HepG2 (cell line): ENCODE results near the gene NEK5. TPM values are rescaled to one million over a fixed set of nuclear protein-coding genes. Genes with fewer than 3 reads are reported as not detected.

ENCODE experiments used
- ATAC-seq: fragments of 200-7000 bp; cut with Tn5 transposase; 3 replicates; pipeline ENCODE4 v1.9.1; 2020; ENCODE audit warnings: mild to moderate bottlenecking, moderate library complexity
- BruUV-seq: library from RNA; stranded (reverse); fragments of 400-500 nt; replicated peaks from 2 replicates; lab custom pipeline; 2021; lab: Mats Ljungman, UMichigan
- CTCF ChIA-PET: fragments of 300-600 bp; formaldehyde crosslinking; extraction: SDS; loops from one replicate; lab custom pipeline; 2021; ENCODE audit warnings: low total read pairs, inconsistent platforms, low intra/inter-chr PET ratio; lab: Yijun Ruan, JAX
- POLR2A ChIA-PET: fragments of 350-600 bp; sonication (Branson Sonifier 250); formaldehyde crosslinking; loops from one replicate; lab custom pipeline; 2020; ENCODE audit warnings: antibody characterized with exemption, inconsistent platforms; lab: Yijun Ruan, JAX
- DNase-seq: peaks from one replicate; pipeline ENCODE4 v3.0.0-alpha.2; 2015; ENCODE audit warnings: low spot score
- FAIRE-seq: peaks from 3 replicates; lab custom pipeline; 2011; peaks lifted over from hg19 to GRCh38; lab: Jason Lieb, UNC
- H2AFZ ChIP-seq: one replicate; pipeline ENCODE4 v1.6.1; 2011; ENCODE audit warnings: low read length, inconsistent platforms
- H3K27ac ChIP-seq: fragments of 300-600 bp; 3 replicates; pipeline ENCODE4 v1.8.0; 2011; ENCODE audit warnings: mixed run types, mild to moderate bottlenecking, mixed read lengths, low read length, inconsistent platforms; ENCODE audit not compliant: insufficient read depth; ENCODE audit errors: extremely low read length
- H3K27me3 ChIP-seq, 2 experiments: fragments of 200-600 bp in 1 of 2; 2 replicates in 1 of 2; 3 replicates in 1 of 2; pipeline versions ENCODE4 v1.6.0 to v1.8.0; 2011; ENCODE audit warnings: low read length in 2 of 2, mild to moderate bottlenecking in 2 of 2, moderate library complexity in 2 of 2, inconsistent platforms in 1 of 2; ENCODE audit not compliant: insufficient read depth in 2 of 2, control insufficient read depth in 1 of 2
- H3K36me3 ChIP-seq, 2 experiments: fragments of 200-600 bp in 1 of 2; replicated peaks in 1 of 2; 2 replicates in 1 of 2; 3 replicates in 1 of 2; pipeline versions ENCODE4 v1.5.1 to v1.8.0; 2011; ENCODE audit warnings: low read length in 2 of 2, inconsistent platforms in 1 of 2; ENCODE audit not compliant: insufficient read depth in 2 of 2, control insufficient read depth in 1 of 2
- H3K4me1 ChIP-seq: 2 replicates; pipeline ENCODE4 v1.5.1; 2012; ENCODE audit warnings: low read length, inconsistent platforms; ENCODE audit not compliant: insufficient read depth
- H3K4me2 ChIP-seq: 2 replicates; pipeline ENCODE4 v1.6.0; 2011; ENCODE audit warnings: low read depth, low read length, inconsistent platforms
- H3K4me3 ChIP-seq, 3 experiments: fragments of 200-600 bp in 1 of 3; sonication (generic), shearing (Covaris generic) in 1 of 3; replicated peaks in 1 of 3; 2 replicates each; pipeline ENCODE4 v1.5.1; 2011 to 2016; ENCODE audit warnings: low read length in 3 of 3, inconsistent platforms in 2 of 3, low read depth in 2 of 3, mild to moderate bottlenecking in 2 of 3, control low read depth in 1 of 3, mixed read lengths in 1 of 3; ENCODE audit not compliant: insufficient read depth in 1 of 3
- H3K79me2 ChIP-seq: one replicate; pipeline ENCODE4 v1.6.1; 2011; ENCODE audit warnings: low read length, inconsistent platforms; ENCODE audit not compliant: insufficient read depth
- H3K9ac ChIP-seq: 2 replicates; pipeline ENCODE4 v1.6.0; 2011; ENCODE audit warnings: mild to moderate bottlenecking, low read depth, low read length, inconsistent platforms; ENCODE audit not compliant: insufficient read depth
- H3K9me3 ChIP-seq: 2 replicates; pipeline ENCODE4 v1.5.1; 2012; ENCODE audit warnings: mild to moderate bottlenecking, low read length
- H4K20me1 ChIP-seq: 2 replicates; pipeline ENCODE4 v1.6.0; 2011; ENCODE audit warnings: inconsistent platforms, mild to moderate bottlenecking, low read length, moderate library complexity; ENCODE audit not compliant: insufficient read depth
- KDM1A ChIP-seq: IDR thresholded peaks from 2 replicates; pipeline ENCODE4 v1.6.1; 2016; ENCODE audit warnings: missing compliant biosample characterization
- PHF21A ChIP-seq: sonication (generic); formaldehyde crosslinking; IDR thresholded peaks from 2 replicates; pipeline ENCODE4 v1.5.0; 2020; ENCODE audit warnings: mild to moderate bottlenecking, missing genetic modification reagents
- PLRG1 ChIP-seq: fragments of 450-650 bp; conservative IDR thresholded peaks from 2 replicates; pipeline ENCODE4 v1.6.1; 2016
- POGZ ChIP-seq: sonication (generic); formaldehyde crosslinking; IDR thresholded peaks from 2 replicates; pipeline ENCODE4 v1.4.0; 2020; ENCODE audit warnings: mild to moderate bottlenecking, missing genetic modification reagents
- POLR2AphosphoS5 ChIP-seq: IDR thresholded peaks from 2 replicates; pipeline ENCODE4 v1.6.1; 2012; ENCODE audit warnings: low read depth, low read length
- ZNF101 ChIP-seq: sonication (generic); formaldehyde crosslinking; IDR thresholded peaks from 2 replicates; pipeline ENCODE4 v1.4.0; 2020; ENCODE audit warnings: mild to moderate bottlenecking, low read depth, missing genetic modification reagents, borderline replicate concordance
- ZNF552 ChIP-seq: sonication (generic); formaldehyde crosslinking; IDR thresholded peaks from 2 replicates; pipeline ENCODE4 v1.9.0; 2022; ENCODE audit warnings: missing genetic modification reagents, mild to moderate bottlenecking, borderline replicate concordance
- WGBS: methylation state at CpG from one replicate; pipeline ENCODE4 v1.1.6; 2017; ENCODE audit warnings: low lambda C conversion rate; 5-methylcytosine and 5-hydroxymethylcytosine counted together
- in situ Hi-C: cut with HindIII; loops from 2 replicates; pipeline ENCODE4 v1.10.0; 2017; ENCODE audit warnings: low pct_unique_long_range_greater_than_20kb; ENCODE audit not compliant: extremely low pct_ligation_motif_present
- intact Hi-C: fragments of 100-400 bp; cut with micrococcal nuclease; formaldehyde crosslinking; loops from one replicate; pipeline ENCODE4 v1.10.0; 2022; ENCODE audit not compliant: unreplicated experiment
- polyA plus RNA-seq, 8 experiments: library from polyadenylated mRNA; depleted of rRNA in 3 of 8; stranded (reverse) in 7 of 8; unstranded in 1 of 8; fragments of >200 nt; fragmentation: Illumina TruSeq in 4 of 8; extraction: Trizol in 4 of 8; gene quantifications; 2 replicates each; pipeline versions ENCODE4 v1.2.1 to v1.2.3, GENCODE V29; 2011 to 2016; ENCODE audit warnings: low read depth in 4 of 8, missing spikeins in 1 of 8, mixed read lengths in 1 of 8; ENCODE audit not compliant: insufficient read depth in 1 of 8
- total RNA-seq, 5 experiments: library from RNA; depleted of rRNA; stranded (reverse); fragments of >200 nt; fragmentation: Illumina TruSeq; extraction: Trizol; gene quantifications; 2 replicates each; pipeline ENCODE4 v1.2.3, GENCODE V29; 2016; ENCODE audit warnings: low read depth in 1 of 5
- TF ChIP-seq, protein P1 (sequence below), 2 experiments: IDR thresholded peaks; 2 replicates each; pipeline ENCODE4 v1.6.1; 2011 to 2012; ENCODE audit warnings: low read length in 2 of 2, borderline replicate concordance in 1 of 2, low read depth in 1 of 2, mild to moderate bottlenecking in 1 of 2, moderate library complexity in 1 of 2
- TF ChIP-seq, protein P2 (sequence below): sonication (generic); formaldehyde crosslinking; IDR thresholded peaks from 2 replicates; pipeline ENCODE4 v1.5.0; 2020; ENCODE audit warnings: mild to moderate bottlenecking, low read depth, missing genetic modification reagents, borderline replicate concordance
- TF ChIP-seq, protein P3 (sequence below): sonication (generic); formaldehyde crosslinking; IDR thresholded peaks from 2 replicates; pipeline ENCODE4 v1.8.0; 2022; ENCODE audit warnings: low read depth, missing genetic modification reagents
- TF ChIP-seq, protein P4 (sequence below): sonication (generic); formaldehyde crosslinking; IDR thresholded peaks from 2 replicates; pipeline ENCODE4 v1.4.0; 2020; ENCODE audit warnings: low read depth, mild to moderate bottlenecking, missing genetic modification reagents
- TF ChIP-seq, protein P5 (sequence below): sonication (generic); formaldehyde crosslinking; conservative IDR thresholded peaks from 2 replicates; pipeline ENCODE4 v1.5.0; 2020; ENCODE audit warnings: missing genetic modification reagents

NEK5 gene
- total and polyA plus RNA-seq, 2 of the 13 experiments (the other 11 are each of a cell fraction or from before 2014, with no cell fraction given) = 0.12 to 0.22 TPM

DNA sequence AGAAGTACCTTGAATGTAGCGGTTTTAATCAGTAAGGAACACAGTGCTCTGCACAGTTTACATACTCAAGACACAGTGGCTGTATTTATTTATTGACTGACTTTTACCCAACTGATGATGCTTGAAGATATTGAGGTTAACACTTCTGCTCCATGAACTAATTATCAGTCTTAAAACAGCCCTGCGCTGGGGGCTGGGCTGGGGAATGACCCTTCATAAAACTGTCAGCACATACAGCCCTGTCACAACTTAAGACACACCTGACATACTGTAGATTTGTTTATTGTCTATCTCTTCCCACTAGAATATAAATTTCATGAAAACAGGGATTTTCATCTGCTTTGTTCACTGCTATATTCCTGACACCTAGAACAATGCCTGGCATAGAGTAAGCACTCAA is 10.8 kb downstream of the NEK5 start (continued):
- TF ChIP-seq, protein P1, sequence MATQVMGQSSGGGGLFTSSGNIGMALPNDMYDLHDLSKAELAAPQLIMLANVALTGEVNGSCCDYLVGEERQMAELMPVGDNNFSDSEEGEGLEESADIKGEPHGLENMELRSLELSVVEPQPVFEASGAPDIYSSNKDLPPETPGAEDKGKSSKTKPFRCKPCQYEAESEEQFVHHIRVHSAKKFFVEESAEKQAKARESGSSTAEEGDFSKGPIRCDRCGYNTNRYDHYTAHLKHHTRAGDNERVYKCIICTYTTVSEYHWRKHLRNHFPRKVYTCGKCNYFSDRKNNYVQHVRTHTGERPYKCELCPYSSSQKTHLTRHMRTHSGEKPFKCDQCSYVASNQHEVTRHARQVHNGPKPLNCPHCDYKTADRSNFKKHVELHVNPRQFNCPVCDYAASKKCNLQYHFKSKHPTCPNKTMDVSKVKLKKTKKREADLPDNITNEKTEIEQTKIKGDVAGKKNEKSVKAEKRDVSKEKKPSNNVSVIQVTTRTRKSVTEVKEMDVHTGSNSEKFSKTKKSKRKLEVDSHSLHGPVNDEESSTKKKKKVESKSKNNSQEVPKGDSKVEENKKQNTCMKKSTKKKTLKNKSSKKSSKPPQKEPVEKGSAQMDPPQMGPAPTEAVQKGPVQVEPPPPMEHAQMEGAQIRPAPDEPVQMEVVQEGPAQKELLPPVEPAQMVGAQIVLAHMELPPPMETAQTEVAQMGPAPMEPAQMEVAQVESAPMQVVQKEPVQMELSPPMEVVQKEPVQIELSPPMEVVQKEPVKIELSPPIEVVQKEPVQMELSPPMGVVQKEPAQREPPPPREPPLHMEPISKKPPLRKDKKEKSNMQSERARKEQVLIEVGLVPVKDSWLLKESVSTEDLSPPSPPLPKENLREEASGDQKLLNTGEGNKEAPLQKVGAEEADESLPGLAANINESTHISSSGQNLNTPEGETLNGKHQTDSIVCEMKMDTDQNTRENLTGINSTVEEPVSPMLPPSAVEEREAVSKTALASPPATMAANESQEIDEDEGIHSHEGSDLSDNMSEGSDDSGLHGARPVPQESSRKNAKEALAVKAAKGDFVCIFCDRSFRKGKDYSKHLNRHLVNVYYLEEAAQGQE (IDR thresholded peaks at IDR 0.05; ENCODE audit: borderline replicate concordance in 1 of 2, low read depth in 1 of 2, low read length in 2 of 2) = no peak

DNA sequence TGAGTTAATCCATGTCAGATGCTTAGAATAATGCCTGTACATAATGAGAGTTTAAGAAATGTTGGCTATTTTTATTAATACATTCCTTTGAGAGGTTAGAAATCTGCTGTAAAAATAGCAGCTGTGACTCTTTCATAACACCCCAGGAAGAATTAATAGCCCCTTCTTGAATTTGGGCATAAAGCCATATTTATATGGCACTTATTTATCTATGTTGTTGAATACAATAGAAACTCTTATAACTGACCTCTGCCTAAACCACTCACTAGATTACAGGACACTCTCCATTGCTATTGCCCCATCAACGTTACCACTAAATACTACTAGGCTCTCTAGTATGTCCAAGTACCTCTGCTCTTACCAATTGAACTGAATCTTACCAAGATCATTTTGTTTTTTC is 16.3 kb downstream of the NEK5 start:
- no peak overlapping the region for H3K9ac ChIP-seq
- no peaks in the 10 kb centered on the region for H3K27me3 ChIP-seq
- no peaks in the 10 kb centered on the region for H3K36me3 ChIP-seq
- 51% methylated on average over 1 of the region's 1 CpG for WGBS
- no peaks in the 10 kb centered on the region for H3K79me2 ChIP-seq
- intact Hi-C loops (no loop called here), in situ Hi-C loops (no loop called here)
- H4K20me1 ChIP-seq = no peaks in the 10 kb centered on the region
- peaks cover 28% of the 10 kb centered on the region for H3K4me1 ChIP-seq
- no peak for TF ChIP-seq POLR2AphosphoS5
- TF ChIP-seq KDM1A (CRISPR knock-in tag) = no peak
- no peak for TF ChIP-seq ZNF552 (CRISPR knock-in tag)
- TF ChIP-seq, protein P2, sequence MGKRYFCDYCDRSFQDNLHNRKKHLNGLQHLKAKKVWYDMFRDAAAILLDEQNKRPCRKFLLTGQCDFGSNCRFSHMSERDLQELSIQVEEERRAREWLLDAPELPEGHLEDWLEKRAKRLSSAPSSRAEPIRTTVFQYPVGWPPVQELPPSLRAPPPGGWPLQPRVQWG (CRISPR knock-in tag) = no peak
- TF ChIP-seq, protein P3, sequence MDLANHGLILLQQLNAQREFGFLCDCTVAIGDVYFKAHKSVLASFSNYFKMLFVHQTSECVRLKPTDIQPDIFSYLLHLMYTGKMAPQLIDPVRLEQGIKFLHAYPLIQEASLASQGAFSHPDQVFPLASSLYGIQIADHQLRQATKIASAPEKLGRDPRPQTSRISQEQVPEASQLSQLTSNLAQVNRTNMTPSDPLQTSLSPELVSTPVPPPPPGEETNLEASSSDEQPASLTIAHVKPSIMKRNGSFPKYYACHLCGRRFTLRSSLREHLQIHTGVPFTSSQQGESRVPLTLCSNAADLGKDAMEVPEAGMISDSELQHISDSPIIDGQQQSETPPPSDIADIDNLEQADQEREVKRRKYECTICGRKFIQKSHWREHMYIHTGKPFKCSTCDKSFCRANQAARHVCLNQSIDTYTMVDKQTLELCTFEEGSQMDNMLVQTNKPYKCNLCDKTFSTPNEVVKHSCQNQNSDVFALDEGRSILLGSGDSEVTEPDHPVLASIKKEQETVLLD (CRISPR knock-in tag) = no peak
- TF ChIP-seq, protein P4, sequence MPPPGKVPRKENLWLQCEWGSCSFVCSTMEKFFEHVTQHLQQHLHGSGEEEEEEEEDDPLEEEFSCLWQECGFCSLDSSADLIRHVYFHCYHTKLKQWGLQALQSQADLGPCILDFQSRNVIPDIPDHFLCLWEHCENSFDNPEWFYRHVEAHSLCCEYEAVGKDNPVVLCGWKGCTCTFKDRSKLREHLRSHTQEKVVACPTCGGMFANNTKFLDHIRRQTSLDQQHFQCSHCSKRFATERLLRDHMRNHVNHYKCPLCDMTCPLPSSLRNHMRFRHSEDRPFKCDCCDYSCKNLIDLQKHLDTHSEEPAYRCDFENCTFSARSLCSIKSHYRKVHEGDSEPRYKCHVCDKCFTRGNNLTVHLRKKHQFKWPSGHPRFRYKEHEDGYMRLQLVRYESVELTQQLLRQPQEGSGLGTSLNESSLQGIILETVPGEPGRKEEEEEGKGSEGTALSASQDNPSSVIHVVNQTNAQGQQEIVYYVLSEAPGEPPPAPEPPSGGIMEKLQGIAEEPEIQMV (CRISPR knock-in tag) = no peak
- no peak for TF ChIP-seq ZNF101
- TF ChIP-seq POGZ (CRISPR knock-in tag) = no peak
- TF ChIP-seq PHF21A (CRISPR knock-in tag) = no peak
- no peak for TF ChIP-seq PLRG1
- TF ChIP-seq, protein P5, sequence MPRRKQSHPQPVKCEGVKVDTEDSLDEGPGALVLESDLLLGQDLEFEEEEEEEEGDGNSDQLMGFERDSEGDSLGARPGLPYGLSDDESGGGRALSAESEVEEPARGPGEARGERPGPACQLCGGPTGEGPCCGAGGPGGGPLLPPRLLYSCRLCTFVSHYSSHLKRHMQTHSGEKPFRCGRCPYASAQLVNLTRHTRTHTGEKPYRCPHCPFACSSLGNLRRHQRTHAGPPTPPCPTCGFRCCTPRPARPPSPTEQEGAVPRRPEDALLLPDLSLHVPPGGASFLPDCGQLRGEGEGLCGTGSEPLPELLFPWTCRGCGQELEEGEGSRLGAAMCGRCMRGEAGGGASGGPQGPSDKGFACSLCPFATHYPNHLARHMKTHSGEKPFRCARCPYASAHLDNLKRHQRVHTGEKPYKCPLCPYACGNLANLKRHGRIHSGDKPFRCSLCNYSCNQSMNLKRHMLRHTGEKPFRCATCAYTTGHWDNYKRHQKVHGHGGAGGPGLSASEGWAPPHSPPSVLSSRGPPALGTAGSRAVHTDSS (CRISPR knock-in tag) = no peak
- FAIRE-seq (no peak), ATAC-seq (no peak), DNase-seq (no peak)
- H3K4me3 ChIP-seq = no peak overlapping the region
- H3K4me2 ChIP-seq = no peak overlapping the region
- no peak overlapping the region for H2AFZ ChIP-seq
- ChIA-PET CTCF (no interaction called here), POLR2A (no interaction called here)
- BruUV-seq = no TSS peak
- H3K9me3 ChIP-seq = no peaks in the 10 kb centered on the region
- no peak overlapping the region for H3K27ac ChIP-seq
